Measurements from ENCODE around the gene NEAT1.
"Not testable (repeated sequence)": the region's sequence is repeated elsewhere in the genome, so short reads cannot be mapped to it uniquely, and the experiment has no call there.

Gene NEAT1

GRCh38 chr11:65404638-65405339 is 17.8 kb upstream of the NEAT1 start:
- DNase-seq (ENCODE audit: low spot score): no peak

GRCh38 chr11:65410936-65411680 is 11.5 kb upstream of the NEAT1 start:
- no peak for DNase-seq (ENCODE audit: low spot score)

GRCh38 chr11:65411681-65412070 is 10.9 kb upstream of the NEAT1 start:
- DNase-seq (ENCODE audit: low spot score): no peak

- DNase-seq (ENCODE audit: low spot score): no peak
These were observed 10.1 kb upstream of the NEAT1 start for GRCh38 chr11:65412271-65413076.

- not testable (repeated sequence) for DNase-seq (ENCODE audit: low spot score)
These were observed 9.4 kb upstream of the NEAT1 start for GRCh38 chr11:65413077-65413664.

- no peak for DNase-seq (ENCODE audit: low spot score)
These were observed 7.7 kb upstream of the NEAT1 start for GRCh38 chr11:65414776-65415498.

GRCh38 chr11:65415499-65416340 is 6.9 kb upstream of the NEAT1 start:
- no peak for DNase-seq (ENCODE audit: low spot score)

- DNase-seq (ENCODE audit: low spot score): peak; percentile 81
These were observed 6.2 kb upstream of the NEAT1 start for GRCh38 chr11:65416341-65416824.

GRCh38 chr11:65416841-65417701 is 5.5 kb upstream of the NEAT1 start:
- DNase-seq (ENCODE audit: low spot score): no peak

- no peak for DNase-seq (ENCODE audit: low spot score)
These were observed 4.7 kb upstream of the NEAT1 start for GRCh38 chr11:65417702-65418430.

- DNase-seq (ENCODE audit: low spot score): peak; percentile 62
These were observed 4.2 kb upstream of the NEAT1 start for GRCh38 chr11:65418431-65418680.

- DNase-seq (ENCODE audit: low spot score): peak; percentile 84
These were observed 3.7 kb upstream of the NEAT1 start for GRCh38 chr11:65418681-65419459.

GRCh38 chr11:65419460-65419771 is 3.2 kb upstream of the NEAT1 start:
- DNase-seq (ENCODE audit: low spot score): no peak

GRCh38 chr11:65419772-65420481 is 2.7 kb upstream of the NEAT1 start:
- DNase-seq (ENCODE audit: low spot score): peak; percentile 41

GRCh38 chr11:65420506-65420905 is 2.1 kb upstream of the NEAT1 start:
- DNase-seq (ENCODE audit: low spot score): no peak

GRCh38 chr11:65420979-65421793 is 1.4 kb upstream of the NEAT1 start:
- peak; percentile 45 for DNase-seq (ENCODE audit: low spot score)
